ENCODE data around the gene HPS1.

HPS1 gene

GRCh38 chr10:98463976-98464754, 17.4 kb upstream of the HPS1 start:
- DNase-seq = no peak

GRCh38 chr10:98463016-98463415, 16.3 kb upstream of the HPS1 start:
- DNase-seq = no peak

- no peak for DNase-seq
Measured at GRCh38 chr10:98461500-98461842, 14.7 kb upstream of the HPS1 start.

- DNase-seq = no peak
Measured at GRCh38 chr10:98460837-98461499, 14.2 kb upstream of the HPS1 start.

GRCh38 chr10:98458809-98459784, 12.4 kb upstream of the HPS1 start:
- DNase-seq = no peak

- no peak for DNase-seq
Measured at GRCh38 chr10:98457721-98458120, 11.0 kb upstream of the HPS1 start.

- no peak for DNase-seq
Measured at GRCh38 chr10:98456686-98457482, 10.1 kb upstream of the HPS1 start.

GRCh38 chr10:98456043-98456570, 9.4 kb upstream of the HPS1 start:
- DNase-seq = no peak

- DNase-seq = no peak
Measured at GRCh38 chr10:98453729-98454128, 7.0 kb upstream of the HPS1 start.

GRCh38 chr10:98450618-98451017, 3.9 kb upstream of the HPS1 start:
- no peak for DNase-seq

GRCh38 chr10:98449287-98449686, 2.6 kb upstream of the HPS1 start:
- DNase-seq = no peak

GRCh38 chr10:98446151-98446660, 529 bp downstream of the HPS1 start:
- DNase-seq = no peak

- no peak for DNase-seq
Measured at GRCh38 chr10:98445200-98445812, 1.4 kb downstream of the HPS1 start.

GRCh38 chr10:98444314-98445006, 2.3 kb downstream of the HPS1 start:
- DNase-seq = no peak

GRCh38 chr10:98438715-98439114, 8.0 kb downstream of the HPS1 start:
- DNase-seq = no peak

- DNase-seq = no peak
Measured at GRCh38 chr10:98436704-98437103, 10.0 kb downstream of the HPS1 start.

- DNase-seq = no peak
Measured at GRCh38 chr10:98435178-98435577, 11.6 kb downstream of the HPS1 start.

GRCh38 chr10:98433881-98434732, 12.6 kb downstream of the HPS1 start:
- no peak for DNase-seq

- no peak for DNase-seq
Measured at GRCh38 chr10:98433371-98433770, 13.4 kb downstream of the HPS1 start.

- no peak for DNase-seq
Measured at GRCh38 chr10:98432330-98432729, 14.4 kb downstream of the HPS1 start.

Data from cortex of kidney (tissue), 1 donor.